ENCODE results near the gene NHS.

GRCh38 chrX:17656556-17656955 lies 281.6 kb downstream of the NHS start:
- TF ChIP-seq CTCF (IDR thresholded peaks at IDR 0.05; ENCODE audit: low read length) (no peak), EZH2 (optimal IDR thresholded peaks at IDR 0.05; ENCODE audit: low read depth, low read length) (no peak)
